ENCODE measurements around the gene ZNF18.

DNA sequence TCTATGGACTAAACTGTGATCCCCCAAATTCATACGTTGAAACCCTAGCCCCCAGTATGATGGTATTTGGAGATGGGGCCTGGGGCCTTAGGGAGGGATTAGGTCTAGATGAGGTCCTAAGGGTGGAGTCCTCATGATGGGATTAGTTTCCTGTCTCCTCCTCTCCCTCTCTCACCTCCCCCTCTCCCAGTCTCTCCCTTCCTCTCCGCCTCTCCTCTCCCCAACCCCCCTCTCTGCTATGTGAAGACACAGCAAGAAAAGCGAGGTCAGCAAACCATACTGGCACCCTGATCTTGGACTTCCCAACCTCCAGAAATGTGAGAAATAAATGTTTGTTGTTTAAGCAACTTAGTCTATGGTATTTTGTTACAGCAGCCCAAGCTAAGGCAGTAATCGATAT is 15.4 kb downstream of the ZNF18 start:
- TF ChIP-seq CTCF (IDR thresholded peaks at IDR 0.05) (no peak), POLR2A (IDR thresholded peaks at IDR 0.05) (no peak)

Measured in esophagus squamous epithelium (tissue), 4 donors.